NCI-H2107 (cell line): ENCODE results near the gene MARCKS.

Experiments
- DNase-seq: peaks from one replicate; lab custom pipeline; 2025; lab: John Stamatoyannopoulos, UW

MARCKS gene

GRCh38 chr6:113856625-113857555, at the start of gene MARCKS:
TSS of gene MARCKS (plus strand) at chr6:113857345. CDS start at chr6:113857746, 401 bp downstream.
- peak; percentile 88 for DNase-seq

GRCh38 chr6:113809826-113810225, 47.3 kb upstream of the MARCKS start:
- DNase-seq: no peak

- DNase-seq: no peak
Measured at GRCh38 chr6:113813142-113813541, 44.0 kb upstream of the MARCKS start.

GRCh38 chr6:113818578-113818977, 38.6 kb upstream of the MARCKS start:
- DNase-seq: no peak

GRCh38 chr6:113819169-113819830, 37.8 kb upstream of the MARCKS start:
- DNase-seq: no peak

GRCh38 chr6:113820761-113821160, 36.4 kb upstream of the MARCKS start:
- DNase-seq: no peak

GRCh38 chr6:113821445-113821844, 35.7 kb upstream of the MARCKS start:
- DNase-seq: no peak

GRCh38 chr6:113823916-113824315, 33.2 kb upstream of the MARCKS start:
- no peak for DNase-seq

- DNase-seq: no peak
Measured at GRCh38 chr6:113824411-113824810, 32.7 kb upstream of the MARCKS start.

- no peak for DNase-seq
Measured at GRCh38 chr6:113824866-113825265, 32.3 kb upstream of the MARCKS start.

GRCh38 chr6:113825781-113826180, 31.4 kb upstream of the MARCKS start:
- DNase-seq: peak; percentile 50

- no peak for DNase-seq
Measured at GRCh38 chr6:113828984-113829695, 28.0 kb upstream of the MARCKS start.

GRCh38 chr6:113829696-113830045, 27.5 kb upstream of the MARCKS start:
- DNase-seq: no peak

- DNase-seq: no peak
Measured at GRCh38 chr6:113830140-113830539, 27.0 kb upstream of the MARCKS start.

GRCh38 chr6:113833537-113833936, 23.6 kb upstream of the MARCKS start:
- no peak for DNase-seq

GRCh38 chr6:113837170-113837569, 20.0 kb upstream of the MARCKS start:
- no peak for DNase-seq

GRCh38 chr6:113842165-113842564, 15.0 kb upstream of the MARCKS start:
- no peak for DNase-seq

- DNase-seq: no peak
Measured at GRCh38 chr6:113843500-113844073, 13.6 kb upstream of the MARCKS start.

GRCh38 chr6:113846577-113846976, 10.6 kb upstream of the MARCKS start:
- no peak for DNase-seq

- DNase-seq: no peak
Measured at GRCh38 chr6:113847447-113847846, 9.7 kb upstream of the MARCKS start.

- no peak for DNase-seq
Measured at GRCh38 chr6:113848280-113848679, 8.9 kb upstream of the MARCKS start.

GRCh38 chr6:113848811-113849210, 8.3 kb upstream of the MARCKS start:
- no peak for DNase-seq
